HFFc6 (cell line): ENCODE measurements around the gene PACRG. TPM values are rescaled to one million over a fixed set of nuclear protein-coding genes. Genes with fewer than 3 reads are reported as not detected.

Source experiments
- DNase-seq: peaks from one replicate; pipeline ENCODE4 v3.0.0-alpha.2; 2018
- H3K27ac Mint-ChIP-seq: 2 replicates; pipeline ENCODE4 v1.8.0; 2020; ENCODE audit warnings: mild to moderate bottlenecking, mixed read lengths
- H3K27me3 Mint-ChIP-seq: 2 replicates; pipeline ENCODE4 v1.8.0; 2021; ENCODE audit warnings: mild to moderate bottlenecking, moderate library complexity, mixed read lengths; ENCODE audit not compliant: insufficient read depth
- H3K36me3 Mint-ChIP-seq: 2 replicates; pipeline ENCODE4 v1.8.0; 2021; ENCODE audit warnings: low read depth, mixed read lengths
- H3K4me1 Mint-ChIP-seq: 2 replicates; pipeline ENCODE4 v1.8.0; 2020; ENCODE audit warnings: low read depth, mixed read lengths
- H3K4me3 Mint-ChIP-seq: 2 replicates; pipeline ENCODE4 v1.8.0; 2020; ENCODE audit warnings: mild to moderate bottlenecking, moderate library complexity, mixed read lengths
- H3K9me3 Mint-ChIP-seq: 2 replicates; pipeline ENCODE4 v1.8.0; 2020; ENCODE audit warnings: mild to moderate bottlenecking, mixed read lengths
- CTCF ChIP-seq: fragments of 200-600 bp; sonication (generic); IDR thresholded peaks from 2 replicates; pipeline ENCODE4 v1.5.0; 2021; ENCODE audit warnings: antibody characterized with exemption, mild to moderate bottlenecking
- total RNA-seq, 6 experiments: library from RNA; stranded (reverse); fragmentation: NEBNext Ultra II Directional; extraction: Animal tissue kit (Norgen Biotek cat#: 25700); gene quantifications; 2 replicates in 1 of 6; 3 replicates in 5 of 6; pipeline ENCODE4 v1.2.3, GENCODE V29; 2021

Gene PACRG
- total RNA-seq, 6 experiments from 2014 or later, result not detected

GRCh38 chr6:162704001-162704400 lies 23.8 kb upstream of the PACRG start:
- peaks cover under 1% of the 10 kb centered on the region; the same call in 1 of the 2 replicates for H3K9me3 Mint-ChIP-seq
- no peaks in the 10 kb centered on the region for H3K36me3 Mint-ChIP-seq
- TF ChIP-seq CTCF, result no peak
- H3K4me1 Mint-ChIP-seq, result no peaks in the 10 kb centered on the region
- no peak overlapping the region for H3K27ac Mint-ChIP-seq
- no peak overlapping the region for H3K4me3 Mint-ChIP-seq
- H3K27me3 Mint-ChIP-seq, result no peaks in the 10 kb centered on the region
- no peak for DNase-seq

GRCh38 chr6:162705736-162706135 lies 22.0 kb upstream of the PACRG start:
- TF ChIP-seq CTCF, result no peak
- Mint-ChIP-seq H3K36me3 (no peaks in the 10 kb centered on the region), H3K4me3 (no peak overlapping the region), H3K27me3 (no peaks in the 10 kb centered on the region), H3K4me1 (no peaks in the 10 kb centered on the region), H3K9me3 (no peaks in the 10 kb centered on the region), H3K27ac (no peak overlapping the region)
- no peak for DNase-seq

DNA sequence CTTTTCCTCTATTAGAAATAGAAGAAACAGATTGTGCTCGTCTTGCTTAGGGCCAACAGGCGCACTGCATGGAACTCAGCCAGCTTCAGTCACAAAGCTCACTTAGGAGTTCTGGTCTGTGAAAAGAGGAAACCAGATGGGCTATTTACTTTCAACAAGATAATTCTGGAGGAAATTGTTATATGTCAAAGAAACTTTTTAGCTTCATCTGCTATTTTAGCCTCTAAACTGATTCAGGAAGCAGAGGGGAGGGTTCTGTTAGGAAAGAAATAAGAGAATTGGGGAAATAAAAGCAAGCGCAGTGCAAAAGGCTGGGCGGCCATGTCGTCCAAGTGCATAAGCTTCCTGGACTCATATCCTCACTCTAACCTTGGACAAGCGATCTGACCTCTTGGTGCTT lies 21.5 kb upstream of the PACRG start:
- Mint-ChIP-seq H3K4me1 (no peaks in the 10 kb centered on the region), H3K36me3 (no peaks in the 10 kb centered on the region), H3K4me3 (no peak overlapping the region), H3K27ac (no peak overlapping the region), H3K27me3 (no peaks in the 10 kb centered on the region), H3K9me3 (peaks cover under 1% of the 10 kb centered on the region; the same call in 1 of the 2 replicates)
- DNase-seq, result no peak
- no peak for TF ChIP-seq CTCF

GRCh38 chr6:162708971-162709370 lies 18.8 kb upstream of the PACRG start:
- no peak for DNase-seq
- H3K4me1 Mint-ChIP-seq, result no peaks in the 10 kb centered on the region
- no peaks in the 10 kb centered on the region for H3K36me3 Mint-ChIP-seq
- peaks cover 6% of the 10 kb centered on the region; the same call in 1 of the 2 replicates for H3K9me3 Mint-ChIP-seq
- no peaks in the 10 kb centered on the region for H3K27me3 Mint-ChIP-seq
- TF ChIP-seq CTCF, result no peak
- H3K27ac Mint-ChIP-seq, result no peak overlapping the region
- no peak overlapping the region for H3K4me3 Mint-ChIP-seq

- no peak for TF ChIP-seq CTCF
- H3K27me3 Mint-ChIP-seq, result no peaks in the 10 kb centered on the region
- H3K4me1 Mint-ChIP-seq, result no peaks in the 10 kb centered on the region
- H3K36me3 Mint-ChIP-seq, result no peaks in the 10 kb centered on the region
- H3K27ac Mint-ChIP-seq, result no peak overlapping the region
- DNase-seq, result no peak
- H3K9me3 Mint-ChIP-seq, result peaks cover 6% of the 10 kb centered on the region; the same call in 1 of the 2 replicates
- no peak overlapping the region for H3K4me3 Mint-ChIP-seq
Measured at GRCh38 chr6:162709431-162709830, 18.3 kb upstream of the PACRG start.

DNA sequence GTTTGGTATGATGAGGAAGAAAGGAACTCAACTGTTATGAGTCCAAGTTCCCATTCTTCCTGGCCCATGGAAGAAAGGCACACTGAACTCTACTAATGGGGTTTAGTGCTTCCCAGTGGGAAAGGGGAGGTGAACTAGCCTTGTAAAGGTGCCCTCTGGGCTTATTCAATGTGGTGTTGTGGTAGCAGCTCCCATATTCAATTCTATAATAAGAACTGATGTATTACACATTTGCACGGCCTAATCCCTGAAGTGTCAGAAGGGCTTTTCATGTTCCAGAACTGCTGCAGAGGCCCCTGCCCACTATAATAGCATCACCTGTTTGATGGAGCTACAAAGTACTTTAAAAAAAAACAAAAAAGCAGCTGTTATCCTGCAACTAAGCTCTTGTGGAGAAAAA lies 17.4 kb upstream of the PACRG start:
- no peak overlapping the region for H3K27ac Mint-ChIP-seq
- peaks cover 6% of the 10 kb centered on the region; the same call in 1 of the 2 replicates for H3K9me3 Mint-ChIP-seq
- H3K27me3 Mint-ChIP-seq, result no peaks in the 10 kb centered on the region
- H3K36me3 Mint-ChIP-seq, result no peaks in the 10 kb centered on the region
- no peak for TF ChIP-seq CTCF
- H3K4me1 Mint-ChIP-seq, result no peaks in the 10 kb centered on the region
- H3K4me3 Mint-ChIP-seq, result no peak overlapping the region
- DNase-seq, result no peak
